ENCODE results near the gene THAP4.
"Not testable (repeated sequence)": the region's sequence is repeated elsewhere in the genome, so short reads cannot be mapped to it uniquely, and the experiment has no call there.

Gene THAP4

GRCh38 chr2:241609859-241610793 is 26.8 kb downstream of the THAP4 start:
- DNase-seq, result peak; percentile 68

GRCh38 chr2:241608881-241609280 is 28.1 kb downstream of the THAP4 start:
- DNase-seq, result no peak

- DNase-seq, result no peak
These were observed 29.6 kb downstream of the THAP4 start for GRCh38 chr2:241607162-241607885.

- DNase-seq, result no peak
These were observed 30.8 kb downstream of the THAP4 start for GRCh38 chr2:241606186-241606585.

- DNase-seq, result no peak
These were observed 33.3 kb downstream of the THAP4 start for GRCh38 chr2:241603686-241604085.

GRCh38 chr2:241602720-241603119 is 34.2 kb downstream of the THAP4 start:
- no peak for DNase-seq

- no peak for DNase-seq
These were observed 35.1 kb downstream of the THAP4 start for GRCh38 chr2:241601841-241602240.

GRCh38 chr2:241599615-241600014 is 37.3 kb downstream of the THAP4 start:
- DNase-seq, result no peak

- no peak for DNase-seq
These were observed 38.5 kb downstream of the THAP4 start for GRCh38 chr2:241598487-241598886.

- no peak for DNase-seq
These were observed 38.9 kb downstream of the THAP4 start for GRCh38 chr2:241598061-241598460.

- DNase-seq, result no peak
These were observed 39.4 kb downstream of the THAP4 start for GRCh38 chr2:241597561-241597960.

- DNase-seq, result no peak
These were observed 41.3 kb downstream of the THAP4 start for GRCh38 chr2:241595600-241596140.

GRCh38 chr2:241593271-241593670 is 43.7 kb downstream of the THAP4 start:
- no peak for DNase-seq

- DNase-seq, result no peak
These were observed 44.7 kb downstream of the THAP4 start for GRCh38 chr2:241592126-241592845.

- DNase-seq, result not testable (repeated sequence)
These were observed 46.2 kb downstream of the THAP4 start for GRCh38 chr2:241590496-241591455.

GRCh38 chr2:241589863-241590262 is 47.1 kb downstream of the THAP4 start:
- not testable (repeated sequence) for DNase-seq

- DNase-seq, result no peak
These were observed 50.2 kb downstream of the THAP4 start for GRCh38 chr2:241586564-241587264.

GRCh38 chr2:241584436-241584835 is 52.5 kb downstream of the THAP4 start:
- DNase-seq, result no peak

- DNase-seq, result no peak
These were observed 54.2 kb downstream of the THAP4 start for GRCh38 chr2:241582806-241583205.

- no peak for DNase-seq
These were observed 54.6 kb downstream of the THAP4 start for GRCh38 chr2:241582328-241582727.

GRCh38 chr2:241579281-241579680 is 57.7 kb downstream of the THAP4 start:
- no peak for DNase-seq

Data from kidney glomerular epithelial cell (primary cell).